ENCODE data around the gene FAM135A. TPM values are rescaled to one million over a fixed set of nuclear protein-coding genes. Genes with fewer than 3 reads are reported as not detected.
A peak's percentile ranks its signal among the peaks of the same experiment; 100 is the strongest.

The FAM135A gene
- polyA plus RNA-seq (2011; rRNA removed) (2.9 and 6.2 TPM in 2 replicates), polyA minus RNA-seq (2011; rRNA and poly(A)+ RNA removed) (6.5 and 7.1 TPM in 2 replicates)

DNA sequence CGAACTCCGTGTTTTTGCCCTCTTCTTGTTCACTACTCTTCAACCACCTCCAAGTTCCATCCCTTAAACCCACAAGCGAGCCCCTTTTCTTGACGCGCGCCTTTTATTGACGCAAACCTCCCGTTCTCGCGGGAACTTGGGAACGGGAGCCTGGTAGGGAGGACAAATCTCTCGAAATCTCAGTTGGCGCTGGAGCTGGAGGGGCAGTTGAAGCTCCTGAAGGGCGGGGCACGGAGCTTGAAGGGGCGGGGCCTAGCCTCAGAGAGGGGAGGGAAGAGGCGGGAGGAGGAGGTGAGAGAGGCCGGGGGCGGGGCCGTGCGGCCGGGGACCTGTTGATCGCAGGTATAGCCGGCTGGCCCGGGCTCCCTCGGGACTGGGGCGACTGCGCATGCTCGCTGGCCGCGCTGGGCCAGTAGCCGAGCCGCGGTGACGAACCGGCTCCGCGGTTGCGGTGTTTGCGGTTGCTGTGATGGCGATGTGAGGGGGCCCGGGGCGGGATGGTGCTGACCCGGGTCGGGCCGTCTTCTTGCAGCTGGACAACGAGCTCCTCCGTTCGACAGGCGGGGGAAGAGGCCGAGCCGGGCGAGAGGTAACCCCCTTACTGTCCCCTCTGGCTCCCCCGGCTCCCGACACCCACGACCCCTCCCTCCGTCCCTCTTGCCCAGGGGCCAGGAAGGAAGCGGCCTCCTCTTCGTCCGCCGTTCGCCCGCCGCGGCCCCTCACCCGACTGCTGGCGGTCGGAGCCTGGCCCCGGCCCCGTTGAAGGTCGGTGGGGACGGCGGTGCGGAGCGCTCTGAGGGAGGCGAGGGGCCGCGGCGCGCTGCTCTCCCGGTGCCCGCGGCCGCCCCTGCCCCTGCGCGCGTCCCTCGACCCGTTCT lies at the start of gene FAM135A:
TSS of gene FAM135A (plus strand) at position 395 of the 878 bp plus-strand sequence. CDS start 14,835 bp downstream, outside the sequence.
- Histone ChIP-seq H3K27me3 (ENCODE audit: control insufficient read depth, insufficient read depth, low read length) (no peaks in the 10 kb centered on the region), H3K36me3 (ENCODE audit: control insufficient read depth, insufficient read depth, low read length) (no peaks in the 10 kb centered on the region), H3K4me3 (ENCODE audit: low read depth, low read length) (peak within 1 kb of the TSS; percentile 85)
- ChIA-PET CTCF (interaction anchor here (2.9 kb wide), 1 partner anchor 44 kb away, joined by 10 read pairs; no protein-coding TSS in a partner anchor), POLR2A (interaction anchor here (0.6 to 0.7 kb wide), 2 partner anchors 15 to 462 kb away, joined by 3 read pairs; no protein-coding TSS in a partner anchor)
- no peak for TF ChIP-seq CTCF (IDR thresholded peaks at IDR 0.05; ENCODE audit: insufficient read depth, low read depth, low read length)
- DNase-seq (ENCODE audit: low read depth) = peak; percentile 85

DNA sequence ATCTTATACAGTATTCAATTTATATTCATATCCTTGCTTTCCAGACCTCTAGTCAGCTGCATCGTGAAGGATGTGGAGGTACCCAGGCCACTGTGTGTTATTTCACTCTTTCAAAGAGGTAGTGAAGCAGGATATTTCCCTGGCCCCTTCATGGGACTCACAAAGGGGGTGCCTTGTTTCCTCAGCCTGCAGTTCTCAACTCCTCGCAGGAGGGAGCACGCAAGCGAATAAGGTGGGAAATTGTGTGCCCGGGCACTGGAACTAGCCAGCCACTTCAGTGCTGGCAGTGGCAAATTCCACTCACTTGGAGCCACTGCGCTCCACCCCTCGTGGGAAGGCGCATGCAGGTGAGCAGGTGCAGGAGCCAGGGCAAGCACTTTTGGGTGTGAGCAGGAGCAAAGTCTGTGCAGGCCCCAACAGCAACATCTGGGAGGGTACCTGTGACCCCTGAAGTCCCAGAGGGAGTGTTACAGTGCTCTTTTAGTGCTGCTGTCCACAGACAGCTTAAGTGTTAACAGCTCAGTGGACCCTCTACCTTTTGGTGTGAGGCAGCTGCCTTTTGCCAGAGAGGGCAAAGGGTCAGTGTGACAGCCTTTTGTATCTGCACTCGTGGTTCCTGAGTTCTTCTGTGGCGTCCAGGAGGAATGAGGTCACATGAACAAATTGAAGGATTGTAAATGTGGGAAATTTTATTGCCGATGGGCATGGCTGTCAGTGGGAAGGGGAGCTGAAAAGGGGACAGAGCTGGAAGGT lies 49.4 kb upstream of the FAM135A start:
- H3K36me3 ChIP-seq (ENCODE audit: control insufficient read depth, insufficient read depth, low read length) = no peaks in the 10 kb centered on the region
- TF ChIP-seq CTCF (IDR thresholded peaks at IDR 0.05; ENCODE audit: insufficient read depth, low read depth, low read length) = no peak
- POLR2A ChIA-PET = no interaction called here
- CTCF ChIA-PET = interaction anchor here (1.0 to 2.2 kb wide), 3 partner anchors 12 to 142 kb away, joined by 3 to 8 read pairs (median 5); no protein-coding TSS in a partner anchor
- H3K4me3 ChIP-seq (ENCODE audit: low read depth, low read length) = no peak overlapping the region
- no peak for DNase-seq (ENCODE audit: low read depth)
- peaks cover 9% of the 10 kb centered on the region for H3K27me3 ChIP-seq (ENCODE audit: control insufficient read depth, insufficient read depth, low read length)

- POLR2A ChIA-PET = no interaction called here
- peaks cover 7% of the 10 kb centered on the region for H3K27me3 ChIP-seq (ENCODE audit: control insufficient read depth, insufficient read depth, low read length)
- peak; percentile 8 for DNase-seq (ENCODE audit: low read depth)
- CTCF ChIA-PET = interaction anchor here (0.6 to 6.5 kb wide), 30 partner anchors 12 to 643 kb away, joined by 3 to 72 read pairs (median 4); partner anchors contain the start of gene FAM135A
- no peaks in the 10 kb centered on the region for H3K36me3 ChIP-seq (ENCODE audit: control insufficient read depth, insufficient read depth, low read length)
- peak; percentile 97 for TF ChIP-seq CTCF (IDR thresholded peaks at IDR 0.05; ENCODE audit: insufficient read depth, low read depth, low read length)
- H3K4me3 ChIP-seq (ENCODE audit: low read depth, low read length) = no peak overlapping the region
Observed at GRCh38 chr6:70369332-70369950, 43.9 kb upstream of the FAM135A start.

DNA sequence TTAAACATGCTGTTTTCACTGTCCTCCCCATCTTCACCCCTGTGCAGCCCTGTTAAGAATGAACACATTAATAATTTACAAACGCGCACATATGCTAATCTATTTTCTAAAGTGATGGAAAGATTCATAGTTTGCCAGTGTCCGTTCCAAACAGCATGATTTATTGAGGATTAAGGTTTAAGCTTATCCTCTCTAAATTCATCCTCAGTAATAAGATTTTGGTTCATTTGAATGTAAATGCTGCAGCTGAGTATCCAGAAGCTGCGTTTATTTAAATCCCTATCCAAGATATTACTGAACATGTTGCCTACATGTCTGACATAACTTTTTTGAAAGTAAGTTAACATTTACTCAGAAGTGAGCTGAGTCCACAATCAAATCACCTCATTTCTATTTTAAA lies 42.8 kb upstream of the FAM135A start:
- CTCF ChIA-PET = interaction anchor here (0.7 to 6.5 kb wide), 17 partner anchors 8 to 666 kb away, joined by 3 to 72 read pairs (median 6); partner anchors contain the start of gene FAM135A
- H3K27me3 ChIP-seq (ENCODE audit: control insufficient read depth, insufficient read depth, low read length) = peaks cover 6% of the 10 kb centered on the region
- H3K36me3 ChIP-seq (ENCODE audit: control insufficient read depth, insufficient read depth, low read length) = no peaks in the 10 kb centered on the region
- POLR2A ChIA-PET = no interaction called here
- no peak for TF ChIP-seq CTCF (IDR thresholded peaks at IDR 0.05; ENCODE audit: insufficient read depth, low read depth, low read length)
- no peak for DNase-seq (ENCODE audit: low read depth)
- no peak overlapping the region for H3K4me3 ChIP-seq (ENCODE audit: low read depth, low read length)
